NCI-H524 treated with DMSO at 0.1 percent for 48 hours (cell line): ENCODE results near the gene SULT6B1.
A peak's percentile ranks its signal among the peaks of the same experiment; 100 is the strongest.
"Not testable (repeated sequence)": the region's sequence is repeated elsewhere in the genome, so short reads cannot be mapped to it uniquely, and the experiment has no call there.

Experiments
- DNase-seq: peaks from one replicate; lab custom pipeline; 2025; lab: John Stamatoyannopoulos, UW

Gene SULT6B1, protein sequence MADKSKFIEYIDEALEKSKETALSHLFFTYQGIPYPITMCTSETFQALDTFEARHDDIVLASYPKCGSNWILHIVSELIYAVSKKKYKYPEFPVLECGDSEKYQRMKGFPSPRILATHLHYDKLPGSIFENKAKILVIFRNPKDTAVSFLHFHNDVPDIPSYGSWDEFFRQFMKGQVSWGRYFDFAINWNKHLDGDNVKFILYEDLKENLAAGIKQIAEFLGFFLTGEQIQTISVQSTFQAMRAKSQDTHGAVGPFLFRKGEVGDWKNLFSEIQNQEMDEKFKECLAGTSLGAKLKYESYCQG

GRCh38 chr2:37188570-37188969 lies at the start of gene SULT6B1:
SULT6B1 (minus strand) TSS chr2:37188670; CDS start chr2:37188640, 30 bp downstream.
- no peak for DNase-seq

DNA sequence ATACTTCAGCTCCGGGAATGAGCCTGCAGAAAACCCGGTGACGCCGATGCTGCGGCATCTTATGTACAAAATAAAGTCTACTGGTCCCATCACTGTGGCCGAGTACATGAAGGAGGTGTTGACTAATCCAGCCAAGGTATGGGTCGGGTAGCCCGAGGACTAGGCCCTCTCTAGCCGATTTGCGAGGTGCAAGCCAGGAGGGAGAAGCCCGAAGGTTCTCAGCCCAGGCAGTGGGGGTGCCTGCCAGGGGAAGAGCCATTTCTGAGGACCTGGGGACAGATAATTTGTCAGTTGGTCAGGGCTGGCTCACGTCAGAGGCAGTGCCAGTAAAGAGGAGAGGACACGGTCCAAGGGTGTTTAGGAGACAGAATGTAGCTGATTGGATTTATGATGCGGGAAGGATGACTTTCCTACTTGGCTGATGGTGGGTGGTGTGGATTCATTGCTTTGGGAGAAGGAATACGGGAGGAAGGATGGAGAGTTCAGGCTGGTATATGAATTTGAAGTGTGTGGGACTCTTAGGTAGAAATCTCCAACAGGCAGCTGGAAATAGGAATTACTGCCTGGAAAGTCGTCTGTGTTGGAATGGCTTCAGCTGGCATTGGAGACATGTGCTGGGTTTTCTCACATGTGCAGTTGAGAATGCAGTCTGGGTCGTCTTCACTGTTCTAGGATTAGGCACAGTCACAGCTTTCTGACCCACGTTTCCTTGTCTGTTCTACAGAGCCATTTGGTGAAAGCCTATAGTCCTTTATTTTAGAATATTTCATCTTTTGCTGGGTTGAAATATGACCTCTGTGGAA lies 43.9 kb upstream of the SULT6B1 start:
- DNase-seq = no peak

DNA sequence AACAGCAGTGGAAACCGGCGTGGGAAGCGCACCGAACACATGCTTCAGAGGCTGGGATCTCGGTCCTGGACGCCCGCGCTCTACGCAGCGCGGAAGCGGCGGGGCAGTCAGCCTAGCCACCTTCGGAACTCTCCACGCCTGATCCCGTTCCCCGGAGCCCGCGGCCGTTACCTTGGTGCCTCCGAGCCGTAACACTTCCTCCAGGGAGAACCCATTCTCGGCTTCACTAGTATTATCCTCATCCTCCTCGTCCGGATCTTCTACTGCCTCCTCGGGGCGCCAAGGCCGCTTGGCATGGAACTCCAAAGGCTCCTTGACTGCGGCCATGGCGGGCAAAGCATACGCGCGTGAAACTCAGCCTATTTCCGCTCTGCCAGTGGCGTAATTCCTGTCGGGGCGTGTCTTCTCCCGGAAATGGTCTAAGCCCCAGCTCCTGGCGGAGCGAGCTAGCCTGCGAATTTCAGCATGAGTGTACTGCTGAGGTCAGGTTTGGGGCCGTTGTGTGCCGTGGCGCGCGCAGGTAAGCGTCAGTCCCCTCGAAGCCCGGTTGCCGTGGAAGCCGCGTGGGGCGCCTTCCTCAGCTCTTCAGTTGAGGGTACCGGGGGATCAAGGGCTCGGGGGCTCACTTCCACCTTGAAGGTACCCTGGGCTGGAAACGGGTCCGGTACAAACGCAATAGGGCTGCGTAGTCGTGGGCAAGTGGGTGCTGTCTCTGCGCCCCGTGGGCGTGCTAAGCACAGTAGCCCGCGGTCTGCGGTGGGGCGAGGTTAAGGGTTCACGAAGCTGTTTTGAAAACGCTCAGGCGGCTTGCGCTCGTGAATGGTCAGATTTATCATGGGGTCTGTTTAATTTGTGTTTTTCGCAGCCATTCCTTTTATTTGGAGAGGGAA lies 43.0 kb upstream of the SULT6B1 start, which contains the start of the genes CEBPZ and NDUFAF7:
Gene CEBPZ, minus strand, starts transcription at position 356 of the 890 bp plus-strand sequence. Its CDS starts 29 bp downstream, at position 327.
Gene NDUFAF7, plus strand, starts transcription at position 418 of the 890 bp plus-strand sequence. Its CDS starts 48 bp downstream, at position 466.
- DNase-seq = peak; percentile 73

- no peak for DNase-seq
These were observed 42.1 kb upstream of the SULT6B1 start for GRCh38 chr2:37230581-37230980.

DNA sequence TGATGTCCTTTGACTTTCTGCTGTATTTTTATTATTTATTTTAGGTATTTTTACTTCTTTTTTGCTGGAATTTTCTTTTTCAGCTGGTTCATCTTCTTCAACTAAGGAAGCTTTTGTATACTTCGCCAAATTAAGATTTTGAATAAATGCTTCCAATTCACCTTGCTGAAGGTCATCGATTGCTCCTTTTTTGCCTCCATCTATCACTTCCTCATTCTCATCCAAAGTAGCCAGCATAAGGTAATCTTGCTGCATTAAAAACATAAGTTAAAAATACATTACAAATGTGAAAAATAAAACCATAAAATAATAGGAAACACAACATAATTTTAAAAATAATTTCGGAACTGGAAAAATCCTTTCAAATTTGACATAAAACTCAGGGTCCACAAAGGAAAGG lies 40.3 kb upstream of the SULT6B1 start:
- no peak for DNase-seq

GRCh38 chr2:37226863-37227262 lies 38.4 kb upstream of the SULT6B1 start:
- no peak for DNase-seq

DNA sequence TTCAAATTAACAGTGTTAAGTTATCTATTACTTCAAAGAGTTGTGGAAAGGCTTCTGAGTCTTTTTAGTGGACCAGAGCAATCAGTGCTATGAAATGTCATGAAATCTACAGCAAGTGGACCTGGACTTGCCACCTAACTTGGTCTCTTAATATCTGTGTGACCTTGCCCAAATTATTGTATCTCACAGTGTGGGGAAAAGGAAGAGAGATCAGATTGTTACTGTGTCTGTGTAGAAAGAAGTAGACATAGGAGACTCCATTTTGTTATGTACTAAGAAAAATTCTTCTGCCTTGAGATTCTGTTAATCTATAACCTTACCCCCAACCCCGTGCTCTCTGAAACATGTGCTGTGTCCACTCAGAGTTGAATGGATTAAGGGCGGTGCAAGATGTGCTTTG lies 36.7 kb upstream of the SULT6B1 start:
- not testable (repeated sequence) for DNase-seq

DNA sequence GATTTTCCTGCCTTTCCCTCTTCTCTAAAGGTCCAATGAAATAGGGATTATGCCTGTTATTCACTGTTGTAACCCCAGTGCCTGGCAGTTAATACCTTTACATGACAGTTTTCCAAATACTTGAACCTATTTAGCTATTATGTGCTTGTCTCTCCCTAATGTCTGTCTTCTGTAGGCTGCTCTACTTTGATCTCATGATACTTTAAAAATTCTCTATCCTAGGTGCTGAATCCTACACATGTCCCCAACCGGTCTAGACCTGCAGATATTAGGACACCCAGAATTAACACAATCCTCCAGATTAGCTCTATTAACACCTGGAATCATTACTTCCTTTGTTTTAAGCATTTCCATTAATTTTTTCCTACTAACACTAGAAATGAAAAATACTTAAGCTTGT lies 35.6 kb upstream of the SULT6B1 start:
- DNase-seq = no peak

GRCh38 chr2:37223131-37223530 lies 34.7 kb upstream of the SULT6B1 start:
- no peak for DNase-seq

DNA sequence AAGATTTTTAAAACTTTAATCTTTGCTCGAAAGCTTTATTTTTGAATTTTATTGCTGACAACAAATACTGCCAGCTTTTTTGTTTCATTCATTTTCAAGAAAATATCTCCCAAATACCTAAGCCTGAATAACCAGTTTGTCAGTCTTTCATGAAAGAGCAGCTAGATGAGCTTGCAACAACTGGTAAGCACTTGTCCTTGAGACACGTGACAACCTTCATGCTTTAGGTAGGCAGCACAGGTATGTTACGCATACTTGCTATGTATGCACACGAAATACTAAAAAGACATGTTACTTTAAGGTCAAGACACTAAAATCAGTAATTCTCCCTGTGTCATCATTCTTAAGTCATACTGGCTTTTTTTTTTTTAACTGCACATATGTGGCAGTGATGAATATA lies 30.6 kb upstream of the SULT6B1 start:
- DNase-seq = no peak

DNA sequence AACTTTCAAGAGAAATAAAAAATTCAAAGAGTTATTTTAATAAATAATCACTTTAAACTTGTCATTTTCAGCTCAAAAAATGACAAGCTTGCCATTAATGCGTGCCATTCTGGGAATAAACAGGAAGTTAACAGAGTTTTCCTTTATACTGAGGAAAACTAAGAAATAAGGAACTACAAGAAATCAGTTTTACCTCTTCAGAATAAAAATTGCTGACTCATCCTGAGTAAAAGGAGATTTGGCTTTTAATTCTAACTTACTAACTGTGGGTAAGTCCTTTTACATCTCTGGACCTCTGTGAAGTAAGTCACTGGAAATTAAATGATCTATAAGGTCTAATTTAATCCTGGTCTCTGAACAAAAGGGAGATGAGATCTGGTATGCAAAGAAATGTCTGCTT lies 26.8 kb upstream of the SULT6B1 start:
- no peak for DNase-seq

- no peak for DNase-seq
These were observed 23.5 kb upstream of the SULT6B1 start for GRCh38 chr2:37211939-37212338.

GRCh38 chr2:37211212-37211611 lies 22.7 kb upstream of the SULT6B1 start:
- no peak for DNase-seq

- not testable (repeated sequence) for DNase-seq
These were observed 18.3 kb upstream of the SULT6B1 start for GRCh38 chr2:37206760-37207159.

DNA sequence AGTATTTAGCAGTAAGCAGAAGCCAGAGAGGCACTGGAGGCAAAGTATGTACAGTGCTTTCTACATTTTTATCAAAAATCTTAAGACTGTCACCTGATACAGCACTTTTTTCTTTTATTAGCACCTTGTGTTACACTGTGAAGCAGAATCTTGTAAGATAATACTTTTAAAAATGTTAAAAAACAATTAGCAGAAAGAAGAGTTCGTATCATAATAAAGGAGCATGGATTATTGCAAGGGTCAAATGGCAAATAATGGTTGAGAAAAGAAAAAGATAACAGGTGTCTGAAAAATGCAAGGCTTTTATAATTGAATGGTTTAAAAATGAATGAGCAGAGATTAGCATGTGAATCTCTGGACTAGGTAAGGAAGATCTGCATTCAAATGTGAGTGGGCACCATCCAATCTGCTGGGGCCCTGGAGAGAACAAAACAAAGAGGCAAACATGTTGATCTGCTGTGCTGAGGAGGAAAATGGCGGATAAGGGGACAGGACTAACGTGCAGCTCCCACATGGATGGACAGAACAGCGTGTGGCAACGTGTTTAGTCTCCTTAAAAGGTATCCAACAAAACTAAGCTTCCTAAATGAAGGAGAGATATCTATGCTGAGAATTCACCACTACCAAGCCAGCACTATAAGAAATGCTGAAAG lies 17.3 kb upstream of the SULT6B1 start:
- DNase-seq = no peak

DNA sequence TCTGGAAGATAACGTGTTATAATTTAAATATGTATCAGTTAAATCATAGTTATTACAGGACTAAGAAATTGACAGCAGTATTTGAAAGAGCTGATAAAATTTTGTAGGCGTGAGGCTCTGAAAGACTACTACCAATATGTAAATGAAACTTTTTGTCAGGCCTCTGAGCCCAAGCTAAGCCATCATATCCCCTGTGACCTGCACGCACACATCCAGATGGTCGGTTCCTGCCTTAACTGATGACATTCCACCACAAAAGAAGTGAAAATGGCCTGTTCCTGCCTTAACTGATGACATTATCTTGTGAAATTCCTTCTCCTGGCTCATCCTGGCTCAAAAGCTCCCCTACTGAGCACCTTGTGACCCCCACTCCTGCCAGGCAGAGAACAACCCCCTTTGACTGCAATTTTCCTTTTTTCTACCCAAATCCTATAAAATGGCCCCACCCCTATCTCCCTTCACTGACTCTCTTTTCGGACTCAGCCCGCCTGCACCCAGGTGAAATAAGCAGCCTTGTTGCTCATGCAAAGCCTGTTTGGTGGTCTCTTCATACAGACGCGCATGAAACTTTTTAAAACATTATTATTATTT lies 16.7 kb upstream of the SULT6B1 start:
- DNase-seq = not testable (repeated sequence)

DNA sequence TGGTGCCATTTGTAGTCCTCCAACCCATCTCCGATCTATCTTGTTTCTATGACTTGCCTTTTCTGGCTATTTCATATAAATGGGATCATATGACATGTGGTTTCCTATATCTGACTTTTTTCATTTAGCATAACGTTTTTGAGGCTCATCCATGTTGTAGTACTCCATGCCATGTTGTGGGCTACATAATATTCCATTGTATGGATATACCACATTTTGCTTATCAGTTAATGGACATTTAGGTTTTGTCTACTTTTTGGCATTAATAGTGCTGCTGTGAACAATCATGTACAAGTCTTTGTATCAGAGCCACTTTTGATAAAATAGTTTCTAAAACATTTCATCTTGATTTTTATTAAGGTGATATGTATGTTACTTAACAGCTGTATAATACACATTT lies 15.2 kb upstream of the SULT6B1 start:
- DNase-seq = no peak

DNA sequence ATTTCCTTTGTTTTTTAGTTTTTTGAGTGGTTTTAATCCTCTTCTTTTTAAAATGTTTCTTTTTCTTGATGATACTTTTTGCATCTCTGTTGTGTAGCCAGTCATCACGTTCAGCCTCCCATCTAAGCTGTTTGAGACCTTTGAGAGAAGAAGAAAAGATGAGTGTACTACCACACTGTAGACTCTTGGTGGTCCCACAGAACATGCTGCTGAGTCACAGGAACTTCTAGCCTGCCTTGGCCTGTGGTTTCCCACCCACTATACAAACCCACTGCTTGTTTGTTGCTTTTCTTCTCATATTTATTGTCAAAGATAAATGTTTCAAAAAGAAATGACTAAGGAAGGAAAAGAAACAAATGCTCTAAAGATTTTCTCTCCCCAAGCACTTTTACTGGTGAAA lies 13.3 kb upstream of the SULT6B1 start:
- DNase-seq = no peak

DNA sequence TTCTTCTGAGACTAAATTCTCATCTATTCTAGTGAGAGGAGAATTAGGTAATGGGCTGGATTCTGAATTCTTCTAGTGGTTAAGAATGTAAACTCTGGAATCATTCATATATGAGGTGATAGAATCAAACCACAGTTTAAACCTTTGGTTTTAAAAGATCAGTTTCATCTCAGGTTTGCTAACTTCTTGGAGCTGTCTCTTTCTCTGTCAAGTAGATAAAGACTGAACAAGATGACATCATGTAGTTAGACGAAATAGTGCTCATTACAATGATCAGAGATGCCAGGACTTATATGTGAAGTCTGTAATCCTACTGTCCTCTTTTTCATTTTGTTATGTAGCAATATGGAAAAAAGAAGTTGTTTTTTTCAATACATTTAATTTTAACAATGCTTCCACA lies 12.7 kb upstream of the SULT6B1 start:
- no peak for DNase-seq

GRCh38 chr2:37198681-37199065 lies 10.2 kb upstream of the SULT6B1 start:
- no peak for DNase-seq
